Stimulated activated CD8-positive, alpha-beta memory T cell treated with anti-CD3 and anti-CD28 coated beads, Interleukin-15, amount 100 ng/mL, for 48 hours (primary cell): ENCODE measurements around the gene SLC28A1.

ENCODE experiments used
- DNase-seq, 2 donors: peaks; one replicate each; pipeline ENCODE4 v3.0.0-alpha.2; 2020; ENCODE audit warnings: low read depth in 2 of 2

SLC28A1 gene

GRCh38 chr15:84883916-84884781 lies at the start of gene SLC28A1:
SLC28A1 (plus strand) TSS chr15:84884662; CDS start chr15:84887761, 3,099 bp downstream.
- no peak for DNase-seq

GRCh38 chr15:84834969-84835368 lies 49.5 kb upstream of the SLC28A1 start:
- no peak for DNase-seq

GRCh38 chr15:84835661-84836337 lies 48.7 kb upstream of the SLC28A1 start:
- DNase-seq = no peak

- no peak for DNase-seq
Measured at GRCh38 chr15:84836844-84837243, 47.6 kb upstream of the SLC28A1 start.

GRCh38 chr15:84839714-84840113 lies 44.7 kb upstream of the SLC28A1 start:
- no peak for DNase-seq

- no peak for DNase-seq
Measured at GRCh38 chr15:84840255-84840654, 44.2 kb upstream of the SLC28A1 start.

GRCh38 chr15:84840741-84841429 lies 43.6 kb upstream of the SLC28A1 start:
- no peak for DNase-seq

GRCh38 chr15:84842781-84843180 lies 41.7 kb upstream of the SLC28A1 start:
- no peak for DNase-seq

GRCh38 chr15:84844964-84845363 lies 39.5 kb upstream of the SLC28A1 start:
- DNase-seq = no peak

GRCh38 chr15:84845631-84846030 lies 38.8 kb upstream of the SLC28A1 start:
- DNase-seq = peak in 1 of 2 donors; percentile 3

GRCh38 chr15:84846269-84846668 lies 38.2 kb upstream of the SLC28A1 start:
- no peak for DNase-seq

- no peak for DNase-seq
Measured at GRCh38 chr15:84847382-84847781, 37.1 kb upstream of the SLC28A1 start.

- DNase-seq = no peak
Measured at GRCh38 chr15:84852212-84852611, 32.2 kb upstream of the SLC28A1 start.

- DNase-seq = no peak
Measured at GRCh38 chr15:84855136-84855535, 29.3 kb upstream of the SLC28A1 start.

GRCh38 chr15:84855765-84856164 lies 28.7 kb upstream of the SLC28A1 start:
- no peak for DNase-seq

- no peak for DNase-seq
Measured at GRCh38 chr15:84856731-84857417, 27.6 kb upstream of the SLC28A1 start.

GRCh38 chr15:84857418-84858004 lies 27.0 kb upstream of the SLC28A1 start:
- no peak for DNase-seq

GRCh38 chr15:84858231-84858630 lies 26.2 kb upstream of the SLC28A1 start:
- DNase-seq = no peak

GRCh38 chr15:84859144-84859543 lies 25.3 kb upstream of the SLC28A1 start:
- DNase-seq = no peak

GRCh38 chr15:84859651-84860050 lies 24.8 kb upstream of the SLC28A1 start:
- DNase-seq = no peak

- DNase-seq = no peak
Measured at GRCh38 chr15:84861781-84862180, 22.7 kb upstream of the SLC28A1 start.
